Measurements from ENCODE around the gene C6orf89.

Gene C6orf89

GRCh38 chr6:36851626-36852025 is 34.1 kb upstream of the C6orf89 start:
- no peak for DNase-seq (ENCODE audit: extremely low spot score)
- TF ChIP-seq CTCF (IDR thresholded peaks at IDR 0.05; ENCODE audit: control extremely low read depth, extremely low read depth, low read depth, missing control alignments): no peak
- ChIA-PET POLR2A (no interaction called here), CTCF (interaction anchor here (0.6 to 7.7 kb wide), 36 partner anchors 8 to 406 kb away, joined by 3 to 87 read pairs (median 6); partner anchors contain the start of genes C6orf89, PPIL1, TBC1D22B and TMEM217)

GRCh38 chr6:36852481-36853147 is 33.1 kb upstream of the C6orf89 start:
- no peak for DNase-seq (ENCODE audit: extremely low spot score)
- CTCF ChIA-PET: interaction anchor here (1.1 to 7.7 kb wide), 21 partner anchors 9 to 357 kb away, joined by 3 to 87 read pairs (median 8); partner anchors contain the start of genes C6orf89 and PPIL1
- TF ChIP-seq CTCF (IDR thresholded peaks at IDR 0.05; ENCODE audit: control extremely low read depth, extremely low read depth, low read depth, missing control alignments): no peak
- POLR2A ChIA-PET: interaction anchor here (0.5 kb wide), 1 partner anchor 256 kb away, joined by 3 read pairs; no protein-coding TSS in a partner anchor

- CTCF ChIA-PET: interaction anchor here (0.7 to 7.7 kb wide), 10 partner anchors 10 to 356 kb away, joined by 3 to 87 read pairs (median 12); partner anchors contain the start of genes C6orf89 and PPIL1
- POLR2A ChIA-PET: interaction anchor here (0.5 kb wide), 1 partner anchor 257 kb away, joined by 3 read pairs; no protein-coding TSS in a partner anchor
- TF ChIP-seq CTCF (IDR thresholded peaks at IDR 0.05; ENCODE audit: control extremely low read depth, extremely low read depth, low read depth, missing control alignments): no peak
- no peak for DNase-seq (ENCODE audit: extremely low spot score)
These were observed 32.4 kb upstream of the C6orf89 start for GRCh38 chr6:36853325-36853724.

- no peak for TF ChIP-seq CTCF (IDR thresholded peaks at IDR 0.05; ENCODE audit: control extremely low read depth, extremely low read depth, low read depth, missing control alignments)
- CTCF ChIA-PET: interaction anchor here (1.4 kb wide), 1 partner anchor 12 kb away, joined by 3 read pairs; no protein-coding TSS in a partner anchor
These were observed 30.0 kb upstream of the C6orf89 start for GRCh38 chr6:36855750-36856149.

GRCh38 chr6:36856277-36856676 is 29.5 kb upstream of the C6orf89 start:
- no peak for DNase-seq (ENCODE audit: extremely low spot score)
- ChIA-PET POLR2A (no interaction called here), CTCF (interaction anchor here (1.4 kb wide), 1 partner anchor 12 kb away, joined by 3 read pairs; no protein-coding TSS in a partner anchor)
- no peak for TF ChIP-seq CTCF (IDR thresholded peaks at IDR 0.05; ENCODE audit: control extremely low read depth, extremely low read depth, low read depth, missing control alignments)

More at GRCh38 chr6:36855750-36856149, 30.0 kb upstream of the C6orf89 start:
- DNase-seq (ENCODE audit: extremely low spot score): no peak
- POLR2A ChIA-PET: interaction anchor here (0.6 kb wide), 1 partner anchor 170 kb away, joined by 3 read pairs; no protein-coding TSS in a partner anchor

- POLR2A ChIA-PET: no interaction called here
- no peak for TF ChIP-seq CTCF (IDR thresholded peaks at IDR 0.05; ENCODE audit: control extremely low read depth, extremely low read depth, low read depth, missing control alignments)
These were observed 28.4 kb upstream of the C6orf89 start for GRCh38 chr6:36857325-36857724.

More at GRCh38 chr6:36857325-36857724, 28.4 kb upstream of the C6orf89 start:
- no peak for DNase-seq (ENCODE audit: extremely low spot score)
- CTCF ChIA-PET: interaction anchor here (0.8 kb wide), 2 partner anchors 91 to 98 kb away, joined by 3 read pairs; no protein-coding TSS in a partner anchor
